Activated CD4-positive, alpha-beta memory T cell treated with anti-CD3 and anti-CD28 coated beads, Interleukin-2, amount 10 ng/mL, durations not matched to agents 7 days and 5 days (primary cell): ENCODE measurements around the gene MRPS7. TPM values are rescaled to one million over a fixed set of nuclear protein-coding genes. Genes with fewer than 3 reads are reported as not detected.
"Not testable (repeated sequence)": the region's sequence is repeated elsewhere in the genome, so short reads cannot be mapped to it uniquely, and the experiment has no call there.

ENCODE experiments used
- CTCF ChIA-PET: fragments of 350-600 bp; sonication (Branson Sonifier 250); formaldehyde crosslinking; loops from one replicate; lab custom pipeline; 2021; ENCODE audit warnings: antibody characterized with exemption, inconsistent platforms; lab: Charles Lee
- POLR2A ChIA-PET: fragments of 350-600 bp; sonication (Branson Sonifier 250); formaldehyde crosslinking; loops from one replicate; lab custom pipeline; 2021; ENCODE audit warnings: antibody characterized with exemption; lab: Charles Lee
- DNase-seq: peaks from one replicate; pipeline ENCODE4 v3.0.0-alpha.2; 2020
- H3K27ac Mint-ChIP-seq: one replicate; pipeline ENCODE4 v1.8.0; 2021; ENCODE audit warnings: mild to moderate bottlenecking, mixed read lengths
- H3K27me3 Mint-ChIP-seq: one replicate; pipeline ENCODE4 v1.8.0; 2021; ENCODE audit warnings: mixed read lengths
- H3K36me3 Mint-ChIP-seq: one replicate; pipeline ENCODE4 v1.8.0; 2021; ENCODE audit warnings: low read depth, mixed read lengths
- H3K4me1 Mint-ChIP-seq: one replicate; pipeline ENCODE4 v1.8.0; 2021; ENCODE audit warnings: mixed read lengths
- H3K4me3 Mint-ChIP-seq: one replicate; pipeline ENCODE4 v1.8.0; 2021; ENCODE audit warnings: mild to moderate bottlenecking, mixed read lengths
- H3K9me3 Mint-ChIP-seq: one replicate; pipeline ENCODE4 v1.8.0; 2021; ENCODE audit warnings: mixed read lengths
- total RNA-seq, 2 experiments: library from RNA; stranded (reverse); gene quantifications; one replicate each; pipeline ENCODE4 v1.2.3, GENCODE V29; 2021

Gene MRPS7
- total RNA-seq, 2 experiments from 2014 or later: 39.7 to 40.0 TPM

DNA sequence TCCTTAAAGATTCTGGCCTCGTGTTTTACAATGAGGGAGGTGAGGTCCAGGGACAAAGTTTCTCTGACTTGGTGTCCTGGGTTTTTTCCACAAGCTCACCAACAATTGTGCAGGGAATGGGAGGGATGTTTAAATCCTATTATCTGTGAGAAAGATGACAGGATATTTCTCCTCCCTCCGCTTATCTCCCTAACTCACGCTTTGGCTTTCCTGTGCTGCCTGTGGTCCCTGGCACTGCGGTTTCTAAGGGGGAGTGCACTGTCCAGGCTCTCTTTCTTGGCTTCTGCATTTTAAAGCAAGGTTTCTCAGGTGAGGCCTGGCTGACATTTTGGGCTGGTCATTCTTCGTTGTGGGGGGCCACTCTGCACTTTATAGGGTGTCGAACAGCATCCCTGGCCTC lies 16.7 kb upstream of the MRPS7 start:
- Mint-ChIP-seq H3K4me3 (no peak overlapping the region), H3K36me3 (peaks cover 71% of the 10 kb centered on the region), H3K4me1 (peaks cover 54% of the 10 kb centered on the region), H3K27ac (no peak overlapping the region), H3K27me3 (no peaks in the 10 kb centered on the region), H3K9me3 (no peaks in the 10 kb centered on the region)
- DNase-seq: no peak
- ChIA-PET CTCF (interaction anchor here (0.8 to 2.9 kb wide), 2 partner anchors 16 to 26 kb away, joined by 4 to 11 read pairs; partner anchors contain the start of genes GGA3, MIF4GD and MRPS7), POLR2A (interaction anchor here (1.1 to 8.8 kb wide), 3 partner anchors 16 to 131 kb away, joined by 3 to 96 read pairs (median 6); partner anchors contain the start of genes GGA3, MRPS7 and NUP85)

GRCh38 chr17:75246404-75246803 lies 15.3 kb upstream of the MRPS7 start:
- Mint-ChIP-seq H3K4me1 (peaks cover 55% of the 10 kb centered on the region), H3K27ac (no peak overlapping the region), H3K27me3 (no peaks in the 10 kb centered on the region), H3K4me3 (no peak overlapping the region), H3K9me3 (no peaks in the 10 kb centered on the region), H3K36me3 (peaks cover 62% of the 10 kb centered on the region)
- ChIA-PET POLR2A (interaction anchor here (0.8 to 2.4 kb wide), 2 partner anchors 24 to 92 kb away, joined by 3 to 9 read pairs; partner anchors contain the start of genes JPT1 and MIF4GD), CTCF (interaction anchor here (0.6 to 1.0 kb wide), 4 partner anchors 15 to 164 kb away, joined by 3 to 4 read pairs (median 3); no protein-coding TSS in a partner anchor)
- DNase-seq: no peak

DNA sequence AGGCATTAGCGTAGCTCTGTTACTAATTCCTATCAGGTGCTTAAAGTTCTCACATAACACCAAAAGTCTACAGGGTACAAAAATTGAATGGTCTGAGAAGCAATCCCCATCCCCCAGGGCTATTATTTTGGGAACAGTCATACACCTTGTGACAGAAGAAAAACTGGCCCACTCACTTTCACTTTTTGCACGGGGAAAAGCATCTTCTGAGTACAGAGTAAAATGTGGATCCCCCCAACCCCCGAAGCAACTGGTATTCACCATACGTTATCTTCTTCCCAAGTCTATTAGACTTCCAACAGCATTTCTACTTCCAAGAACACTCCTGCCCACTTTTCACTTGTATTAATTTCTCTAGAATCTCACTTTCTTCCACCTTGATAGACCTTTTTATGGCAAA lies 12.1 kb upstream of the MRPS7 start:
- H3K36me3 Mint-ChIP-seq: peaks cover 32% of the 10 kb centered on the region

DNA sequence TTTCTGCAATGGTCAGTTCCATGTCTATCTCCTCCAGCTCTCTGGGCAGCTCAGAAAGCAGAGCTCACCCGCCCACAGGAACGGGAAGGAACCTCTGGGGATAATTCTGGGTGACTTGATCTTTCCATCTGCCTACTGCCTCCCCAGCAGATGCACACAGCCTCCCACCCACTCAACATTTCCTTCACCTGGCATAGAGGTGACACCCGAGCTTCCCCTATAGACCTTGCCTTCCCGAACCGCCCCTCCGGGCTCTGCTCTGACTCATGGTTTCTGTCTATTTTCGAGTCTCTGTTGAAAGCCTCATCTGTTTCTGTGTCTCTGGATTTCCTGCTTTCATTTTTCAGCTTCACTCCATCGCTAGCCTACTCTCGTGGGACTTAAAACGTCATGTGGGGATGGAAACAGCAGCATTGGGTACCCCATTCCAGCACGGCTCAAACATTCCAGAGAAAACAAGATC lies 11.6 kb upstream of the MRPS7 start:
- Mint-ChIP-seq H3K4me1 (peaks cover 40% of the 10 kb centered on the region), H3K4me3 (peak overlapping the region; percentile 73), H3K9me3 (no peaks in the 10 kb centered on the region), H3K27ac (peak overlapping the region; percentile 86), H3K36me3 (peaks cover 29% of the 10 kb centered on the region), H3K27me3 (no peaks in the 10 kb centered on the region)
- ChIA-PET POLR2A (interaction anchor here (0.7 to 5.4 kb wide), 11 partner anchors 10 to 206 kb away, joined by 3 to 81 read pairs (median 5); partner anchors contain the start of genes GGA3, JPT1, MIF4GD and MRPS7), CTCF (interaction anchor here (0.6 to 3.9 kb wide), 10 partner anchors 10 to 199 kb away, joined by 3 to 35 read pairs (median 4); partner anchors contain the start of genes GGA3, MIF4GD and MRPS7)
- DNase-seq: peak; percentile 77

More for the DNA sequence above, 12.1 kb upstream of the MRPS7 start:
- ChIA-PET POLR2A (interaction anchor here (1.1 to 5.4 kb wide), 8 partner anchors 10 to 95 kb away, joined by 3 to 81 read pairs (median 7); partner anchors contain the start of genes GGA3, JPT1, MIF4GD and MRPS7), CTCF (interaction anchor here (1.2 to 3.9 kb wide), 7 partner anchors 9 to 163 kb away, joined by 3 to 35 read pairs (median 7); partner anchors contain the start of genes GGA3, MIF4GD and MRPS7)
- no peaks in the 10 kb centered on the region for H3K27me3 Mint-ChIP-seq
- H3K27ac Mint-ChIP-seq: peak overlapping the region; percentile 86
- no peaks in the 10 kb centered on the region for H3K9me3 Mint-ChIP-seq
- H3K4me1 Mint-ChIP-seq: peaks cover 42% of the 10 kb centered on the region
- H3K4me3 Mint-ChIP-seq: peak overlapping the region; percentile 73
- DNase-seq: no peak

DNA sequence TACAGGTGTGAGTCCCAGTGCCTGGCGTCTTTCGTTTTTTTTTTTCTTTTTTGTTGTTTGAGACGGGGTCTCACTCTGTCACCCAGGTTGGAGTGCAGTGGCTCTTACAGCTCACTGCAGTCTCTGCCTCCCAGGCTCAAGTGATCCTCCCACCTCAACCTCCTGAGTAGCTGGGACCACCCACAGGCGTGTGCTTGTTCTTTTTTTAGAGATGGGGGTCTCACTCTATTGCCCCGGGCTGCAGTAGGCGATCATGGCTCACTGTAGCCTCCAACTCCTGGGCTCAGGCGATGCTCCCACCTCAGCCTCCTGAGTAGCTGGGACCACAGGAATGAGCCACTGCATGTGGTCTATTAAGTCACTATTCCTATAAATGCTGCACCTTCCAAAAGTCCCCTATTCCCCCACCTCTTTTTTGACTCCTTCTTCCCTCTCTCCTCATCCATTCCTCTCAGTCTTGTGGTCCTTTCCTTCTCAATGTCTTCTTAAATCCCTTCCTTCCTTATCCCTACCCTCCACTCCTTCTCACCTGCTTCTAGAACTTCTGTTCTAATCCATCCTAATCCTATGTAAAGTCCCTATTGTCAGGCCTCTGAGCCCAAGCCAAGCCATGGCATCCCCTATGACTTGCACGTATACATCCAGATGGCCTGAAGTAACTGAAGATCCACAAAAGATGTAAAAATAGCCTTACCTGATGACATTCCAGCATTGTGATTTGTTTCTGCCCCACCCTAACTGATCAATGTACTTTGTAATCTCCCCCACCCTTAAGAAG lies 9.5 kb upstream of the MRPS7 start:
- H3K27me3 Mint-ChIP-seq: no peaks in the 10 kb centered on the region
- DNase-seq: no peak

DNA sequence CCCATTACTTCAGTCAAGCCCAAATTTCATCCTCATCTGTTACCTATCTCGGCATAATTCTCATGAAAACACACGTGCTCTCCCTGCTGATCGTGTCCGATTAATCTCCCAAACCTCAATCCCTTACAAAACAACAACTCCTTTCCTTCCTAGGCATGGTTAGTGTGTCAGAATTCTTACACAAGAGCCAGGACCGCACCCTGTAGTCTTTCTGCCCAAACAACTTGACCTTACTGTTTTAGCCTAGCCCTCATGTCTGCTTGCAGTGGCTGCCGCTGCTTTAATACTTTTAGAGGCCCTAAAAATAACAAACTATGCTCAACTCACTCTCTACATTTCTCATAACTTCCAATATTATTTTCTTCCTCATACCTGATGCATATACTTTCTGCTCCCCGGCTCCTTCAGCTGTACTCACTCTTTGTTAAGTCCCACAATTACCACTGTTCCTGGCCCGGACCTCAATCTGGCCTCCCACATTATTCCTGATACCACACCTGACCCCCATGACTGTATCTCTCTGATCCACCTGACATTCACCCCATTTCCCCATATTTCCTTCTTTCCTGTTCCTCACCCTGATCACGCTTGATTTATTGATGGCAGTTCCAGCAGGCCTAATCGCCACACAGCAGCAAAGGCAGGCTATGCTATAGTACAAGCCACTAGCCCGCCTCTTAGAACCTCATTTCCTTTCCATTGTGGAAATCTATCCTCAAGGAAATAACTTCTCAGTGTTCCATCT lies 5.6 kb upstream of the MRPS7 start:
- H3K9me3 Mint-ChIP-seq, H3K4me3 Mint-ChIP-seq, H3K27ac Mint-ChIP-seq, CTCF ChIA-PET, DNase-seq, POLR2A ChIA-PET, H3K27me3 Mint-ChIP-seq: not testable (repeated sequence)
- Mint-ChIP-seq H3K36me3 (peaks cover 14% of the 10 kb centered on the region), H3K4me1 (peaks cover 57% of the 10 kb centered on the region)

More for the DNA sequence above, 9.5 kb upstream of the MRPS7 start:
- Mint-ChIP-seq H3K4me1 (peaks cover 44% of the 10 kb centered on the region), H3K36me3 (peaks cover 11% of the 10 kb centered on the region), H3K4me3 (no peak overlapping the region), H3K27ac (peak overlapping the region; percentile 32), H3K9me3 (no peaks in the 10 kb centered on the region)
- ChIA-PET CTCF (interaction anchor here (0.8 to 3.9 kb wide), 4 partner anchors 8 to 18 kb away, joined by 3 to 35 read pairs (median 4); partner anchors contain the start of genes GGA3, MIF4GD and MRPS7), POLR2A (interaction anchor here (1.2 to 5.4 kb wide), 3 partner anchors 8 to 18 kb away, joined by 4 to 81 read pairs (median 27); partner anchors contain the start of genes GGA3, MIF4GD and MRPS7)

DNA sequence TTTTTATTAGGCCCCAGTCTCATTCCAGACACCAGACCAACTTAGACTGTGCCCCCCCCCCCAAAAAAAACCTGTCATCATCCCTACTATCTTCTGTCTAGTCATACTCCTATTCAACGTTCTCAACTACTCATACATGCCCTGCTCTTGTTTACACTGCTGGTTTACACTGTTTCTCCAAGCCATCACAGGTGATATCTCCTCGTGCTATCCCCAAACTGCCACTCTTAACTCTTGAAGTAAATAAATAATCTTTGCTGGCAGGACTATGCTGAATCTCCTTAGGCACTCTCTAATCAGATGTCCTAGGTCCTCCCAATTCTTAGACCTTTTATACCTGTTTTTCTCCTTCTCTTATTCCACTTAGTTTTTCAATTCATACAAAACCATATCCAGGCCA lies 4.5 kb upstream of the MRPS7 start:
- DNase-seq, POLR2A ChIA-PET, H3K9me3 Mint-ChIP-seq, H3K4me3 Mint-ChIP-seq, H3K27me3 Mint-ChIP-seq, CTCF ChIA-PET, H3K27ac Mint-ChIP-seq: not testable (repeated sequence)
- peaks cover 57% of the 10 kb centered on the region for H3K4me1 Mint-ChIP-seq
- H3K36me3 Mint-ChIP-seq: peaks cover 18% of the 10 kb centered on the region

DNA sequence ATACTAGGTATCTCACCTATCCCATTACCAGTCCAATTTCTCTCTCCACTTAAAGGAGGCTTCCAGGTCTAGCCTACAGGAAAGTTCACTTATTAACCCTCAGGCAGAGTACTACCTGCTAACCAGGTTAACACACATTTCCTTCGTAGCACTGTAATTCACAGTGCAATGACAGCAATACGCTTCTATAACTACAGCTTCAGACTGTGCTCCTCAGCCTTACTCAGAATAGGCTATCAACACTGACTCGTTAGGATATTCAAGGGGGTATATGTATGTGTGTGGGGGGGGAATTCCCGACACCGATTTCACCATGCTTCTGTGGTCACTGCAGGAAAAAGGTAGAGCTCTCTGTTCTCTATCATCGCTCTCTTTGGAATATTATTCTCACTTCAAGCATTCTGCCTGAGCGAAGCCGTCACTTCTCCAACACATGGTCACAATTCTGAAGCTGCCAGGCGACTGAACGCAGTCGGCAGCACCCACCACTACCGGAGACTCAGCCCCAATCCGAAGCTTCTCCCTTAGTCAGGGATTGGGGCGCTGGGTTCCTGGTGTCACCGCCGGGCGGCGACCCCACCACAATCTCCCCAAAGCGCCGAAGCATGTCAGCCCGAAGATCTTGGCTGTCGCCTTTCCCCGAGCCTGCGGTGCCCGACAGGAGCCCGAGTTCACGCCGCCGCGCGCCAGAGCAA lies 891 bp upstream of the MRPS7 start:
- Mint-ChIP-seq H3K4me1 (peaks cover 55% of the 10 kb centered on the region), H3K9me3 (no peaks in the 10 kb centered on the region), H3K4me3 (peak overlapping the region; percentile 96), H3K36me3 (peaks cover 30% of the 10 kb centered on the region), H3K27me3 (no peaks in the 10 kb centered on the region), H3K27ac (peak overlapping the region; percentile 99)
- DNase-seq: no peak
- CTCF ChIA-PET: interaction anchor here (0.5 to 5.3 kb wide), 18 partner anchors 9 to 645 kb away, joined by 3 to 121 read pairs (median 6); partner anchors contain the start of genes MIF4GD, MRPL58, SLC25A19 and TMEM94
- POLR2A ChIA-PET: interaction anchor here (0.6 to 4.8 kb wide), 37 partner anchors 10 to 523 kb away, joined by 3 to 183 read pairs (median 5); partner anchors contain the start of genes GRB2, JPT1, MIF4GD and NUP85

DNA sequence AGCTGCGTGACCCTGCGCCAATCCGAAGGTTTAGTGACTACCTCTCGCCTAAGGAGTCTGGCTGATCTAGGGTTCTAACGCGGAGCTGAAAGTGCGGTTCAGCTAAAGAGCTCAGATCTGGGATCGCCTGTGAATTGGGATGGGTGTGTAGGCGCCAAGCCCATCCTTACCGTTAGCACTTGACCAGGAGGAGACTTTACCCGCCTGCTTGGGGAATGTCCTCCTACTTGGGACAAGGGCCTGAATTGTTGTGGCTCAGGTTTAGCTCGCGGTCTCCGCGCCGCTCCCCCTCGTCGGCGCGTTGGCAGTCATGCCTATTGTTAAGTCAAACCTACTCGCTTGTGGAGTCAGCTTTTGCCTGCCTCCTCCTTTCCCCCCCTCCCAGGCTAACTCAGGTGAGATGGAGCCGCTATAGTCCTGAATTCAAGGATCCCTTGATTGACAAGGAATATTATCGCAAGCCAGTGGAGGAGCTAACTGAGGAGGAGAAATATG lies 480 bp downstream of the MRPS7 start:
- Mint-ChIP-seq H3K9me3 (no peaks in the 10 kb centered on the region), H3K4me3 (peak overlapping the region; percentile 96), H3K27me3 (no peaks in the 10 kb centered on the region), H3K36me3 (peaks cover 42% of the 10 kb centered on the region), H3K4me1 (peaks cover 52% of the 10 kb centered on the region), H3K27ac (peak overlapping the region; percentile 99)
- DNase-seq: no peak
- POLR2A ChIA-PET: interaction anchor here (0.7 to 4.8 kb wide), 39 partner anchors 9 to 522 kb away, joined by 3 to 183 read pairs (median 5); partner anchors contain the start of genes ATP5PD, FDXR, GRB2 and JPT1
- CTCF ChIA-PET: interaction anchor here (0.5 to 5.3 kb wide), 13 partner anchors 9 to 301 kb away, joined by 3 to 121 read pairs (median 6); partner anchors contain the start of genes MIF4GD, MRPL58 and SLC25A19

DNA sequence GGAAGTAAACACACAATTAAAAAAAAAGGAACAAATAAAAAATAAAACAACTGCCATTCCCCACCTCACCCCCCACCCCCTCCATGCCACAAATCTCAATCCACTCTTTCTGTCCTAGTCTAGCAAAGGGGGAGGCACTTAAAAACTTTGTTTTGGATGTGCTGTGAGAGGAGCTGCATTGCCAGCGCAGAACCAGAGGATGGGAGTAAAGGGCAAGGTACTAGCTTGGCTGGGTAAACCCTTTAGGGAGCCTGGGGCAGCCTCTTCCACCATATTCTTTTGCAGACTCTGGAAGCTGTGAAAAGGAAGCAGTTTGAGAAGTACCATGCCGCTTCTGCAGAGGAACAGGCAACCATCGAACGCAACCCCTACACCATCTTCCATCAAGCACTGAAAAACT lies 1.4 kb downstream of the MRPS7 start:
- Mint-ChIP-seq H3K27me3 (no peaks in the 10 kb centered on the region), H3K4me1 (peaks cover 48% of the 10 kb centered on the region), H3K9me3 (no peaks in the 10 kb centered on the region), H3K36me3 (peaks cover 46% of the 10 kb centered on the region), H3K27ac (peak overlapping the region; percentile 99), H3K4me3 (peak overlapping the region; percentile 96)
- ChIA-PET POLR2A (interaction anchor here (1.0 to 4.8 kb wide), 13 partner anchors 8 to 250 kb away, joined by 3 to 183 read pairs (median 9); partner anchors contain the start of genes ATP5PD, GRB2, KCTD2 and MIF4GD), CTCF (interaction anchor here (0.6 to 5.3 kb wide), 7 partner anchors 8 to 390 kb away, joined by 3 to 121 read pairs (median 14); partner anchors contain the start of genes MIF4GD and SLC25A19)
- no peak for DNase-seq

GRCh38 chr17:75265614-75266315 lies 4.1 kb downstream of the MRPS7 start:
- Mint-ChIP-seq H3K9me3 (no peaks in the 10 kb centered on the region), H3K36me3 (peaks cover 36% of the 10 kb centered on the region), H3K4me3 (no peak overlapping the region), H3K27ac (no peak overlapping the region), H3K4me1 (peaks cover 43% of the 10 kb centered on the region), H3K27me3 (no peaks in the 10 kb centered on the region)
- POLR2A ChIA-PET: no interaction called here
- CTCF ChIA-PET: no interaction called here
- no peak for DNase-seq
